ENCODE measurements around the gene BTBD9.

BTBD9 gene

DNA sequence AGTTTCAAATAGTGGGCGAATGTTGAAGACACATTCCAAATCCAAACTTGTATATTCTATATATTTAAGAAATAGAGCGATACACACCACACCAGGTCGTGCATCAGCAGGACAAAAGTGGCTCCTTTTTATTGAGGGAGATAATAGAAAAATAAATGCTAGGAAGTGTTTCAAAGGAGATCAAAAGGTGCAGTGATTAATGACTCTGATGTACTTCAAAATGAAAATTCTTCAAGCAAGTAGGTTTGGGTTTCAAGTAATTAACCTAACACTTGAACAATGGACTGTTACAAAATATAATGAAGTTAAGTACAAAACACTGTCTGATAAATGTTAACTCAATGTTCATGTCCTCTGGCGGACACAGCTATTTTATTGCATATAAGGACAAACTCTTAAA is 185.9 kb downstream of the BTBD9 start:
- no peak overlapping the region for H2AFZ ChIP-seq (ENCODE audit: low read depth, low read length)
- no peaks in the 10 kb centered on the region for H3K27me3 ChIP-seq (ENCODE audit: control insufficient read depth in 1 of 2, insufficient read depth in 1 of 2, low read length in 2 of 2)
- no peak overlapping the region for H2BK120ac ChIP-seq (ENCODE audit: low read depth, low read length)
- H3K9me3 ChIP-seq (ENCODE audit: control insufficient read depth, low read length): no peaks in the 10 kb centered on the region
- 100% methylated on average over 2 of the region's 4 CpGs for WGBS
- DNase-seq: no peak
- H4K91ac ChIP-seq (ENCODE audit: low read length): no peak overlapping the region
- no peaks in the 10 kb centered on the region for H3K36me3 ChIP-seq (ENCODE audit: control insufficient read depth in 1 of 2, insufficient read depth in 2 of 2, low read depth in 1 of 2, low read length in 2 of 2)
- no peak overlapping the region for H2BK15ac ChIP-seq (ENCODE audit: low read depth, poor library complexity, severe bottlenecking)
- no peak overlapping the region for H3K9ac ChIP-seq (ENCODE audit: low read length)
- no peak overlapping the region for H4K8ac ChIP-seq (ENCODE audit: low read length)
- no peak overlapping the region for H3K4ac ChIP-seq (ENCODE audit: low read depth in 1 of 2, low read length in 2 of 2)
- H2BK5ac ChIP-seq (ENCODE audit: low read depth, low read length, poor library complexity, severe bottlenecking): no peak overlapping the region
- H2BK12ac ChIP-seq (ENCODE audit: low read length in 2 of 2): no peak overlapping the region
- no peak overlapping the region for H3K18ac ChIP-seq (ENCODE audit: low read depth in 1 of 2, low read length in 2 of 2)
- no peak overlapping the region for H3K14ac ChIP-seq (ENCODE audit: low read length in 2 of 2)
- H3K4me3 ChIP-seq (ENCODE audit: insufficient read depth in 1 of 2, low read depth in 1 of 2, low read length in 2 of 2): no peak overlapping the region
- H2AK5ac ChIP-seq (ENCODE audit: low read length, severe bottlenecking): no peak overlapping the region
- H3K27ac ChIP-seq (ENCODE audit: low read length, poor library complexity, severe bottlenecking): no peak overlapping the region
- no peaks in the 10 kb centered on the region for H3K4me1 ChIP-seq (ENCODE audit: control insufficient read depth, insufficient read depth, low read depth, low read length)
- no peak overlapping the region for H3K4me2 ChIP-seq (ENCODE audit: low read length, poor library complexity, severe bottlenecking)
- no peak overlapping the region for H3K23ac ChIP-seq (ENCODE audit: low read length in 2 of 2)
- H3K79me1 ChIP-seq (replicated peaks; ENCODE audit: low read length, poor library complexity, severe bottlenecking): peaks cover 2% of the 10 kb centered on the region

DNA sequence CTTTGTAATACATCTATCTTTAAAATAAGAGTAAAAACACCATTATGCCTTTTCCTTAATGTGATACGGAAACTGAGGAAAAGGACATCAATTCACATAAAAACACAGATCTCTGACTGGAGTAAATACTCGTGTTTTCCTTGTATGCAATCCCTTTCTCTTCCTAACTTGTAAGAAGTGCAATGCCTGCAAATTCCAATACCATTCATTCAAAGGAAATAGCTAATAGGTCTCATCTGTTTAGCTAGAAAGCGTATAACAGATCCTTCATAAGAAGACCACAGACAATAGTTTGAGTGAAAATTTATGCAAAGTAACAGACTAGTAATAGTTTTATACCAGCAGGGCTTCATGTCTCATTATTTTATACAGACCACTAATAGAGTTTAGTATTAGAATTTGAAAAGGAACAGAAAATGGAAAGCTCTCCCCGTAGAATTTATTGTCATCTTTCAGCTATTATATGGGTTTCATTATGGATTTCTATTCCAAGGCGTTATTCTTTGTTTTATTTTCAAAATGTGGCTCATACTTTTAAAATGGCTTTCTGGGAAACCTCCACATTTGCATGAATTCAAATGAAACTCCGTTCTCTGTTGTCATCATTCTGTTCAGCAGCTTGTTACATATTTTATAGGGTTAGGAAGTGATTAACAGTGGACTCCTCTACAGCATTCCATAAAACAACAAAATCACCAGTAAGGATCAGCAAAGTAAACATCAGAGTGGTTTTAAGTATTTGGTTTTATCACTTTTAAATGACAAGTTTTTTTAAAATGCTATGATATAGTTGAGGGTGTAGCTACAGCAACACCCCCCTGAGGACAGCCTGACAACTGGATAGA is 186.7 kb downstream of the BTBD9 start:
- Histone ChIP-seq H3K4me3 (ENCODE audit: insufficient read depth in 1 of 2, low read depth in 1 of 2, low read length in 2 of 2) (no peak overlapping the region), H2AK5ac (ENCODE audit: low read length, severe bottlenecking) (no peak overlapping the region), H2AFZ (ENCODE audit: low read depth, low read length) (no peak overlapping the region), H2BK120ac (ENCODE audit: low read depth, low read length) (no peak overlapping the region), H3K36me3 (ENCODE audit: control insufficient read depth in 1 of 2, insufficient read depth in 2 of 2, low read depth in 1 of 2, low read length in 2 of 2) (no peaks in the 10 kb centered on the region), H2BK5ac (ENCODE audit: low read depth, low read length, poor library complexity, severe bottlenecking) (no peak overlapping the region), H3K4me2 (ENCODE audit: low read length, poor library complexity, severe bottlenecking) (no peak overlapping the region), H3K4ac (ENCODE audit: low read depth in 1 of 2, low read length in 2 of 2) (no peak overlapping the region), H2BK12ac (ENCODE audit: low read length in 2 of 2) (no peak overlapping the region), H3K18ac (ENCODE audit: low read depth in 1 of 2, low read length in 2 of 2) (no peak overlapping the region), H2BK15ac (ENCODE audit: low read depth, poor library complexity, severe bottlenecking) (no peak overlapping the region), H3K27ac (ENCODE audit: low read length, poor library complexity, severe bottlenecking) (no peak overlapping the region), H3K23ac (ENCODE audit: low read length in 2 of 2) (no peak overlapping the region), H3K79me1 (replicated peaks; ENCODE audit: low read length, poor library complexity, severe bottlenecking) (peaks cover 4% of the 10 kb centered on the region), H3K9me3 (ENCODE audit: control insufficient read depth, low read length) (no peaks in the 10 kb centered on the region), H3K27me3 (ENCODE audit: control insufficient read depth in 1 of 2, insufficient read depth in 1 of 2, low read length in 2 of 2) (no peaks in the 10 kb centered on the region), H4K8ac (ENCODE audit: low read length) (no peak overlapping the region), H4K91ac (ENCODE audit: low read length) (no peak overlapping the region), H3K14ac (ENCODE audit: low read length in 2 of 2) (no peak overlapping the region), H3K4me1 (ENCODE audit: control insufficient read depth, insufficient read depth, low read depth, low read length) (no peaks in the 10 kb centered on the region), H3K9ac (ENCODE audit: low read length) (no peak overlapping the region)
- 63% methylated on average over 2 of the region's 6 CpGs for WGBS
- DNase-seq: no peak

DNA sequence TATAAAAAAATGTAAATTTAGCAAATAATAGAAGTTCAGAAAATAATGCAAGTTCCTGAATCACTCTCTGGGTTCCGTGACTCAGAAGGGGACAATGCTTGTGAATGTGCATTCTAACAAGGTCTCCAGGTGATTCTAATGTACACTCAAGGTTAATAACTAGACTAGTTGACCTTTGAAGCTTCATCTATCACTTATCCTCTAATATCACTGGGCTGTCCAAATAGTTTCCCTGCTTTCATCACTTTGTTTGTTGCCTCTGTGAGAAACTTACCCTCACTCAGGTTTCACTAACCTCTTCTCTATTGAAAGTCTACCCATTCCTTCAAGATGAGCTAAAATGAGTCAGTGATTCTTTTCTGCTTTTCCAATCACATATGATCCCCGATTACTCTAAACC is 189.0 kb downstream of the BTBD9 start:
- Histone ChIP-seq H3K4me3 (ENCODE audit: insufficient read depth in 1 of 2, low read depth in 1 of 2, low read length in 2 of 2) (no peak overlapping the region), H2AFZ (ENCODE audit: low read depth, low read length) (no peak overlapping the region), H3K4me1 (ENCODE audit: control insufficient read depth, insufficient read depth, low read depth, low read length) (no peaks in the 10 kb centered on the region), H2BK120ac (ENCODE audit: low read depth, low read length) (no peak overlapping the region), H4K91ac (ENCODE audit: low read length) (no peak overlapping the region), H3K27ac (ENCODE audit: low read length, poor library complexity, severe bottlenecking) (no peak overlapping the region), H3K4me2 (ENCODE audit: low read length, poor library complexity, severe bottlenecking) (no peak overlapping the region), H3K23ac (ENCODE audit: low read length in 2 of 2) (no peak overlapping the region), H3K14ac (ENCODE audit: low read length in 2 of 2) (no peak overlapping the region), H3K36me3 (ENCODE audit: control insufficient read depth in 1 of 2, insufficient read depth in 2 of 2, low read depth in 1 of 2, low read length in 2 of 2) (no peaks in the 10 kb centered on the region), H3K4ac (ENCODE audit: low read depth in 1 of 2, low read length in 2 of 2) (no peak overlapping the region), H3K79me1 (replicated peaks; ENCODE audit: low read length, poor library complexity, severe bottlenecking) (peaks cover 4% of the 10 kb centered on the region), H3K27me3 (ENCODE audit: control insufficient read depth in 1 of 2, insufficient read depth in 1 of 2, low read length in 2 of 2) (no peaks in the 10 kb centered on the region), H2BK15ac (ENCODE audit: low read depth, poor library complexity, severe bottlenecking) (no peak overlapping the region), H4K8ac (ENCODE audit: low read length) (no peak overlapping the region), H2BK5ac (ENCODE audit: low read depth, low read length, poor library complexity, severe bottlenecking) (no peak overlapping the region), H3K9ac (ENCODE audit: low read length) (no peak overlapping the region), H3K9me3 (ENCODE audit: control insufficient read depth, low read length) (no peaks in the 10 kb centered on the region), H2BK12ac (ENCODE audit: low read length in 2 of 2) (no peak overlapping the region), H2AK5ac (ENCODE audit: low read length, severe bottlenecking) (no peak overlapping the region), H3K18ac (ENCODE audit: low read depth in 1 of 2, low read length in 2 of 2) (no peak overlapping the region)
- no peak for DNase-seq
- 97% methylated on average over 2 of the region's 2 CpGs for WGBS

DNA sequence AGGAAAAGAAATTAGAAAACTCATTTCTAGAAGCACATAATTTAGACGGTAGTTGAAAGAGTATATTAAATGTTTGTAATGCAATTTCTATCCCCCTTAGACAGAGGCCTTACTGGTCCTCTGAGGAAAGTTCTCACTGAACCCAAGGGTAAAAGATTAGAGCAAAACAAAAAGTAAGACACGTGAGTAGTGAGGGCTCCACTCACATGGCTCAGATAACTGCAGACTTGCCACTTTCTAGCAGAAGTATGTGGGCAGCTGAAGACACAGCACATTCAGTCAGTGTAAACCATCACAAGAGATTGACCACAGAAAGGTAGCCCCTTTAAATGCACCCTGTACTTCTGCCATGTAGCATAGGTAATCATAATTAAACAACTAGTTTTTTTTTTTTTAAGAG is 193.8 kb downstream of the BTBD9 start:
- WGBS: 67% methylated on average over 1 of the region's 2 CpGs

More for the DNA sequence above, 193.8 kb downstream of the BTBD9 start:
- Histone ChIP-seq H3K79me1 (replicated peaks; ENCODE audit: low read length, poor library complexity, severe bottlenecking) (peaks cover 7% of the 10 kb centered on the region), H3K23ac (ENCODE audit: low read length in 2 of 2) (no peak overlapping the region), H4K91ac (ENCODE audit: low read length) (no peak overlapping the region), H2BK5ac (ENCODE audit: low read depth, low read length, poor library complexity, severe bottlenecking) (no peak overlapping the region), H3K14ac (ENCODE audit: low read length in 2 of 2) (no peak overlapping the region), H2AFZ (ENCODE audit: low read depth, low read length) (no peak overlapping the region), H2BK12ac (ENCODE audit: low read length in 2 of 2) (no peak overlapping the region), H3K4ac (ENCODE audit: low read depth in 1 of 2, low read length in 2 of 2) (no peak overlapping the region), H3K36me3 (ENCODE audit: control insufficient read depth in 1 of 2, insufficient read depth in 2 of 2, low read depth in 1 of 2, low read length in 2 of 2) (no peaks in the 10 kb centered on the region), H3K9me3 (ENCODE audit: control insufficient read depth, low read length) (no peaks in the 10 kb centered on the region), H3K18ac (ENCODE audit: low read depth in 1 of 2, low read length in 2 of 2) (no peak overlapping the region), H2BK120ac (ENCODE audit: low read depth, low read length) (no peak overlapping the region), H3K27ac (ENCODE audit: low read length, poor library complexity, severe bottlenecking) (no peak overlapping the region), H4K8ac (ENCODE audit: low read length) (no peak overlapping the region), H3K4me1 (ENCODE audit: control insufficient read depth, insufficient read depth, low read depth, low read length) (no peaks in the 10 kb centered on the region), H3K27me3 (ENCODE audit: control insufficient read depth in 1 of 2, insufficient read depth in 1 of 2, low read length in 2 of 2) (no peaks in the 10 kb centered on the region), H2BK15ac (ENCODE audit: low read depth, poor library complexity, severe bottlenecking) (no peak overlapping the region), H2AK5ac (ENCODE audit: low read length, severe bottlenecking) (no peak overlapping the region), H3K9ac (ENCODE audit: low read length) (no peak overlapping the region), H3K4me2 (ENCODE audit: low read length, poor library complexity, severe bottlenecking) (no peak overlapping the region), H3K4me3 (ENCODE audit: insufficient read depth in 1 of 2, low read depth in 1 of 2, low read length in 2 of 2) (no peak overlapping the region)
- DNase-seq: no peak

Data from mesenchymal stem cell (in vitro differentiated cells and primary cell).